GM23338 (cell line): ENCODE measurements around the gene OASL. TPM values are rescaled to one million over a fixed set of nuclear protein-coding genes. Genes with fewer than 3 reads are reported as not detected.
"Not testable (repeated sequence)": the region's sequence is repeated elsewhere in the genome, so short reads cannot be mapped to it uniquely, and the experiment has no call there.

Experiments used
- ATAC-seq: fragments of 200-7000 bp; cut with Tn5 transposase; 3 replicates; pipeline ENCODE4 v1.9.1; 2020
- DNase-seq: peaks from one replicate; pipeline ENCODE4 v3.0.0-alpha.2; 2015; ENCODE audit warnings: low spot score
- H2AFZ ChIP-seq: fragments of 200-600 bp; sonication (generic); 2 replicates; pipeline ENCODE4 v1.8.0; 2016; ENCODE audit warnings: antibody characterized with exemption, mild to moderate bottlenecking, moderate library complexity
- H3F3A ChIP-seq: fragments of 200-600 bp; sonication (generic); replicated peaks from 2 replicates; pipeline ENCODE4 v1.8.0; 2017; ENCODE audit warnings: antibody characterized with exemption, mixed run types, low read depth
- H3K27ac ChIP-seq: fragments of 200-600 bp; sonication (generic); 2 replicates; pipeline ENCODE4 v1.6.1; 2016; ENCODE audit warnings: low read depth
- H3K27me3 ChIP-seq: fragments of 200-600 bp; sonication (generic); 2 replicates; pipeline ENCODE4 v1.8.0; 2016; ENCODE audit warnings: mild to moderate bottlenecking, mixed run types, moderate library complexity; ENCODE audit not compliant: insufficient read depth
- H3K36me3 ChIP-seq: fragments of 200-600 bp; sonication (generic); 2 replicates; pipeline ENCODE4 v1.8.0; 2016; ENCODE audit warnings: mild to moderate bottlenecking; ENCODE audit not compliant: insufficient read depth
- H3K4me1 ChIP-seq: fragments of 200-600 bp; sonication (generic); 2 replicates; pipeline ENCODE4 v1.8.0; 2016; ENCODE audit warnings: mild to moderate bottlenecking, moderate library complexity; ENCODE audit not compliant: insufficient read depth
- H3K4me2 ChIP-seq: fragments of 200-600 bp; sonication (generic); 2 replicates; pipeline ENCODE4 v1.7.1; 2017; ENCODE audit warnings: mixed run types
- H3K4me3 ChIP-seq: fragments of 200-600 bp; sonication (generic); 2 replicates; pipeline ENCODE4 v1.6.1; 2016; ENCODE audit warnings: mixed run types
- H3K79me2 ChIP-seq: fragments of 200-600 bp; sonication (generic); replicated peaks from 2 replicates; pipeline ENCODE4 v1.8.0; 2017; ENCODE audit warnings: mild to moderate bottlenecking; ENCODE audit not compliant: insufficient read depth
- H3K9me2 ChIP-seq: fragments of 200-600 bp; sonication (generic); 2 replicates; pipeline ENCODE4 v1.8.0; 2017; ENCODE audit not compliant: insufficient read depth
- H4K20me1 ChIP-seq: fragments of 200-600 bp; sonication (generic); replicated peaks from 2 replicates; pipeline ENCODE4 v1.8.0; 2017; ENCODE audit warnings: mild to moderate bottlenecking; ENCODE audit not compliant: insufficient read depth
- H3K27ac Mint-ChIP-seq: 2 replicates; pipeline ENCODE4 v1.8.0; 2020; ENCODE audit warnings: inconsistent platforms, mild to moderate bottlenecking, moderate library complexity, mixed read lengths
- H3K27me3 Mint-ChIP-seq: 3 replicates; pipeline ENCODE4 v1.8.0; 2022; ENCODE audit warnings: low read depth, mild to moderate bottlenecking, moderate library complexity, mixed read lengths, inconsistent platforms; ENCODE audit not compliant: insufficient read depth, poor library complexity
- H3K36me3 Mint-ChIP-seq: 3 replicates; pipeline ENCODE4 v1.8.0; 2021; ENCODE audit warnings: low read depth, mild to moderate bottlenecking, inconsistent platforms, moderate library complexity, mixed read lengths
- H3K4me1 Mint-ChIP-seq: 3 replicates; pipeline ENCODE4 v1.8.0; 2020; ENCODE audit warnings: mild to moderate bottlenecking, inconsistent platforms, mixed read lengths
- H3K4me3 Mint-ChIP-seq: 3 replicates; pipeline ENCODE4 v1.8.0; 2021; ENCODE audit warnings: moderate library complexity, mild to moderate bottlenecking, inconsistent platforms, mixed read lengths
- H3K9me3 Mint-ChIP-seq: 3 replicates; pipeline ENCODE4 v1.8.0; 2020; ENCODE audit warnings: moderate library complexity, mild to moderate bottlenecking, inconsistent platforms, mixed read lengths
- CREB1 ChIP-seq: fragments of 250-450 bp; sonication (Bioruptor Pico); IDR thresholded peaks from 2 replicates; pipeline ENCODE4 v1.5.0; 2020; ENCODE audit warnings: low read depth, mild to moderate bottlenecking, moderate library complexity
- CTCF ChIP-seq, 2 experiments: fragments of 200-600 bp in 1 of 2; sonication (generic) in 1 of 2; conservative IDR thresholded peaks; 2 replicates each; pipeline versions ENCODE4 v1.5.1 to v1.6.1; 2016 to 2017; ENCODE audit warnings: antibody characterized with exemption in 2 of 2, low read depth in 2 of 2, mild to moderate bottlenecking in 2 of 2, moderate library complexity in 1 of 2
- ETS1 ChIP-seq: IDR thresholded peaks from 2 replicates; pipeline ENCODE4 v1.6.1; 2016; ENCODE audit warnings: antibody characterized with exemption
- EZH2 ChIP-seq: fragments of 200-600 bp; sonication (generic); IDR thresholded peaks from one replicate; pipeline ENCODE4 v1.8.0; 2017; ENCODE audit warnings: antibody characterized with exemption, mild to moderate bottlenecking, low read depth; ENCODE audit not compliant: unreplicated experiment
- EZH2phosphoT487 ChIP-seq: fragments of 200-600 bp; sonication (generic); IDR thresholded peaks from one replicate; pipeline ENCODE4 v1.8.1; 2018; ENCODE audit warnings: antibody characterized with exemption; ENCODE audit not compliant: unreplicated experiment
- JUNB ChIP-seq: IDR thresholded peaks from one replicate; pipeline ENCODE4 v1.6.1; 2016; ENCODE audit warnings: antibody characterized with exemption; ENCODE audit not compliant: unreplicated experiment
- NANOG ChIP-seq: IDR thresholded peaks from 2 replicates; pipeline ENCODE4 v1.6.1; 2016; ENCODE audit warnings: antibody characterized with exemption, borderline replicate concordance
- POLR2AphosphoS5 ChIP-seq: IDR thresholded peaks from 2 replicates; pipeline ENCODE4 v1.6.1; 2016; ENCODE audit warnings: antibody characterized with exemption, low read depth
- REST ChIP-seq: IDR thresholded peaks from one replicate; pipeline ENCODE4 v1.6.1; 2018; ENCODE audit warnings: antibody characterized with exemption; ENCODE audit not compliant: unreplicated experiment
- ZNF114 ChIP-seq: fragments of 250-450 bp; sonication (Bioruptor Pico); IDR thresholded peaks from 2 replicates; pipeline ENCODE4 v1.5.0; 2020; ENCODE audit warnings: mild to moderate bottlenecking, moderate library complexity
- polyA plus RNA-seq: library from polyadenylated mRNA; unstranded; fragments of >200 nt; fragmentation: Nextera tagmentation; extraction: Ambion mirVana; gene quantifications from 2 replicates; pipeline ENCODE4 v1.2.1, GENCODE V29; 2016
- total RNA-seq: library from RNA; depleted of rRNA; stranded (reverse); fragments of >200 nt; shearing (Covaris generic); gene quantifications from 2 replicates; pipeline ENCODE4 v1.2.3, GENCODE V29; 2014

The OASL gene
- total and polyA plus RNA-seq, 2 experiments from 2014 or later: not detected

GRCh38 chr12:121080909-121081308, 41.9 kb upstream of the OASL start (continued):
- TF ChIP-seq REST: no peak
- TF ChIP-seq ETS1: no peak
- no peak for TF ChIP-seq NANOG
- no peak for TF ChIP-seq ZNF114 (CRISPR knock-in tag)
- no peak for TF ChIP-seq CREB1 (CRISPR knock-in tag)
- TF ChIP-seq JUNB: no peak
- no peak for TF ChIP-seq EZH2phosphoT487
- no peak for TF ChIP-seq EZH2
- no peak for TF ChIP-seq CTCF (conservative IDR thresholded peaks at IDR 0.05; ENCODE audit: low read depth in 2 of 2)
- no peak for TF ChIP-seq POLR2AphosphoS5

DNA sequence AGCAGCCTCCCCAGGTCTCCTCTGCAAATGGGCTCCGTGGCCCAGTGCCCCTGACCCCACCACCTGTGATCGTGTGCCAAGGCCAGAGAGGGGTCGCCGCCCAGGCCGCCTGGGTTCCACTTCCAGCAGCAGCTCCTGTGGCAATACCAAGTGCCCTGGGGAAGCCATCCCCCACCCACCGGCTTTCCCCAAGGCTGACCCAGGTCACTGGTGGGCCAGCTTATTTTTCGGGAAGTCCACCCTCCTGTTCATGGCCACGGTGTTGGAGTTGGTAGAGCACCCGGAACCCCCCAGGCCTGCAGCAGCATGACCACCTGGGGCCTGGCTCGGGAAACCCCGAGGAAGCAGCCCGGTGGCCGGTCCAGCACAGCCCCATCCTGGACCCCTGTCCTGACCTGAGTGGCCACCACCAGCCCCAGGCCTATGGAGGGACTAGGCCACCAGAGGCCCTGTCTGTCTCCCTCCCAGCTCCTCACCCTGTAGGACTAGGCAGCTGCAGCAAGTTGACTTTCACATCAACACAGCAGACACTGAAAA, 40.8 kb upstream of the OASL start:
- H3K27me3 ChIP-seq: no peaks in the 10 kb centered on the region
- no peak overlapping the region for H3K4me3 Mint-ChIP-seq
- no peak overlapping the region for H3K27ac Mint-ChIP-seq
- no peaks in the 10 kb centered on the region for H3F3A ChIP-seq
- H4K20me1 ChIP-seq: no peaks in the 10 kb centered on the region
- no peak overlapping the region for H3K4me3 ChIP-seq
- TF ChIP-seq EZH2phosphoT487: no peak
- no peak for TF ChIP-seq ZNF114 (CRISPR knock-in tag)
- TF ChIP-seq JUNB: no peak
- no peak for TF ChIP-seq ETS1
- no peak for TF ChIP-seq REST
- TF ChIP-seq NANOG: no peak
- no peak for TF ChIP-seq CREB1 (CRISPR knock-in tag)
- H3K9me3 Mint-ChIP-seq: peaks cover 20% of the 10 kb centered on the region
- peaks cover 4% of the 10 kb centered on the region; the same call in 2 of the 3 replicates for H3K36me3 Mint-ChIP-seq
- H2AFZ ChIP-seq: no peak overlapping the region
- no peaks in the 10 kb centered on the region for H3K4me1 Mint-ChIP-seq
- H3K27me3 Mint-ChIP-seq: peaks cover 2% of the 10 kb centered on the region
- no peaks in the 10 kb centered on the region for H3K79me2 ChIP-seq
- H3K27ac ChIP-seq: no peak overlapping the region
- H3K36me3 ChIP-seq: 0 out of 2 replicates have a peak, but pooled peaks cover 3% of the 10 kb centered on the region
- H3K4me1 ChIP-seq: no peaks in the 10 kb centered on the region
- ATAC-seq (no peak), DNase-seq (no peak)
- no peaks in the 10 kb centered on the region for H3K9me2 ChIP-seq
- no peak overlapping the region for H3K4me2 ChIP-seq

- not testable (repeated sequence) for DNase-seq, H3K27ac ChIP-seq, H3K27me3 Mint-ChIP-seq, H3K4me1 Mint-ChIP-seq, H4K20me1 ChIP-seq, H3K4me2 ChIP-seq, ATAC-seq, H3K9me2 ChIP-seq, H3K79me2 ChIP-seq, H2AFZ ChIP-seq, H3K4me1 ChIP-seq, H3K27me3 ChIP-seq, H3K27ac Mint-ChIP-seq, H3K4me3 Mint-ChIP-seq, H3F3A ChIP-seq, H3K36me3 ChIP-seq, H3K4me3 ChIP-seq
- peaks cover 11% of the 10 kb centered on the region; the same call in 2 of the 3 replicates for H3K36me3 Mint-ChIP-seq
- peaks cover 36% of the 10 kb centered on the region for H3K9me3 Mint-ChIP-seq
These were observed 38.4 kb upstream of the OASL start for GRCh38 chr12:121077440-121077839.
